Measurements from ENCODE around the gene FRA10AC1. TPM values are rescaled to one million over a fixed set of nuclear protein-coding genes. Genes with fewer than 3 reads are reported as not detected.

Gene FRA10AC1
- total RNA-seq, 1 donor from 2014 or later = 15.5 TPM

DNA sequence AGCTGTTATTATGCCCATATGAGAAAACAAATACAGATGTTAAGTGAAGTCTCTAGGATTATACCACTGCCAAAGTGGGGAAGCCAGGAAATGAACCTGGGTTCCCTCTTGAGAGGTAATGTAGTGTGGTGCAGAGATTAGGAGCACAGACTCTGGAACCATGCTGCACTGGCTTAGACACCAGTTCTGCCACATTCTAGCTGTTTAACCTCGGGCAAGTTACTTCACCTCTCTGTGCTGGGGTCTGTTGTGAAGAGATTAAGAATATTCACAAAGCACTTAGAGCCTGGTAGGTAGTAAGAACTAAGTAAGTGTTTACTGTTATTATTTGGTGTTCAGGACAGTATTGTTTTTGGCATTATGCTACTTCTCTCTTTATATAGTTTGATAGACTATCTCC lies 48.2 kb downstream of the FRA10AC1 start:
- no peak for DNase-seq
- no peak for ATAC-seq
- intact Hi-C loops (cut with micrococcal nuclease) = no loop called here

GRCh38 chr10:93652857-93653256 lies 49.5 kb downstream of the FRA10AC1 start:
- DNase-seq = no peak
- intact Hi-C loops (cut with micrococcal nuclease) = no loop called here
- ATAC-seq = no peak

DNA sequence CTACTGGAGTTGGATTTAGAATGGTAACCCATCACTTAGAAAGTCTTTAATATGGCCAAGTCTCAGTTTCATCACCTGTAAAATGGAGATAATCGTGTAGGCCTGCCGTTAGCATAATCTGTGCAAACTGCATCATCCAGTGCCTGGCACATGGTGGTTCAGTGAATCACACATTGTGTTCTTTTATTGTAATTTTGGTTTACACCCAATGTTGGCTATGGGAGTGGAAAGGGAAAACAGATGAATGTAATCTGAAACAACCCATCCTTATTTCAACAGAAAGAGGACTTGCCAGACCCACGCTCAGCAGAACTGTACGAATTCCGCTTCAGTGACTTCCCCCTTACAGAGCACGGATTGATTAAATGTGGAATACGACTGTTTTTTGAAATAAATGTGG lies 62.6 kb downstream of the FRA10AC1 start:
- ATAC-seq (no peak), DNase-seq (no peak)
- intact Hi-C loops (cut with micrococcal nuclease) = no loop called here

DNA sequence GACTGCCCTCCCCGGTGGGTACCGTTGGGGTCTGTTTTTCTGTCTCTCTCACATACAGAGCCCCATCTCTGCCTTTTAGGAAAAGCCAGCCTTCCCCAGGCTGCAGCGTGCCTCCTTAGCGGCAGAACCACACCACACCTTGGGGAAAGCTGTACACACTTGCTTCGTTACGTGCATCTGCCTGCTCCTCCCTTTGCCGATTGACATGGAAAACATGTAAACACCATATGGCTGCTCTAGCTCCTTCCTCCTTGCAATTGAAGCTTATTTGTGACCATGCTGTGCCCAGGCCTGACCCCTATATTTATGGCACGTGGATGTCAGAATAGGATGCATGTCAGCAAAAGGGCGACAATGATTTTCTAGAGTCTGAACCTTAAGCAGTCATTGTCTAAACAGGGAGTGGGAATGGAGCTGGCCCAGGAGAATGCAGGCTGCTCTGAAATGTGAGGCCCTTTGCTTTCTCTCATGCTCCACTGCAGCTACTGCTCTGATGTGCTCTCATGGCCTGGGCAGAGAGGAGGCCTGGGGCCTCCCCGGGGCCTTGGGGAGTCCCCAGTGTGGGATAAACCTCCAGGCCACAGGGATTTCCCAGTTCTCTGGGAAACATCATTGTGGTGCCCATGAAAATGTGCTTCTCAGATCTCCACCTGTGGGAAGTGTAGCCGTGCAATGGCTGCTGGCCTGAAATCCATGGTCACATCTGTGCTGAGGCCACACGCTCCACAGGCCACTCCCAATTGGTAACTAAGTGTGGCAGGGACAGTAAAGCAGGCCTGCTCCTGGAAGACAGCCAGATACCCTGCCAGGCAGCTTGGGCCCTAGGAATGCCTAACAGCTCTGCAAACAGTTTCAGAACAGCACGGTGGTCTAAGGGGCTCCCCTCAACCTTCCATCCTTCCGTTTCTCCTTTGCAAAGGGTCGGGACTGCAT lies 71.5 kb downstream of the FRA10AC1 start:
- intact Hi-C loops (cut with micrococcal nuclease) = no loop called here
- no peak for ATAC-seq
- no peak for DNase-seq

- intact Hi-C loops (cut with micrococcal nuclease) = no loop called here
- DNase-seq (no peak), ATAC-seq (no peak)
Observed at GRCh38 chr10:93629647-93630305, 72.6 kb downstream of the FRA10AC1 start.

DNA sequence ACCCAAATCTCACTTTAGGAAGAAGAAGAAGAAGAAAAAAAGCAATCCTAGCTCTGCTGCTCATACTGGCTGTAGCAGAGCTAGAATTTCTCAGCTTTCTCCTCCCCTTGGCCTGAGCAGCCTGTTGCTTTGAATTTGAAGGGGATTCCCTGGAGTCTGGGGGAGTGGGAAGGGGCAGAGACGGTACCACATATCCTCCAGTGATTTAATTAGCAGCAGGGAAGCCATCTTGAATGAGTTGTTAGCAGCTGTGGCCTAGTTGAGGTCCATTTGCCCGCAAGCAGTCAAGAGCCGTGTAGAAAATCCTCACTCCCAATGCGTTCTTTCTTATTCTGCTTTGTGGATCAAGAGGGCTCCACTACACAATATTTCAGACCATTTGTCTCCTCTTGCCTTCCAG lies 73.5 kb downstream of the FRA10AC1 start:
- ATAC-seq (no peak), DNase-seq (no peak)
- intact Hi-C loops (cut with micrococcal nuclease) = no loop called here

DNA sequence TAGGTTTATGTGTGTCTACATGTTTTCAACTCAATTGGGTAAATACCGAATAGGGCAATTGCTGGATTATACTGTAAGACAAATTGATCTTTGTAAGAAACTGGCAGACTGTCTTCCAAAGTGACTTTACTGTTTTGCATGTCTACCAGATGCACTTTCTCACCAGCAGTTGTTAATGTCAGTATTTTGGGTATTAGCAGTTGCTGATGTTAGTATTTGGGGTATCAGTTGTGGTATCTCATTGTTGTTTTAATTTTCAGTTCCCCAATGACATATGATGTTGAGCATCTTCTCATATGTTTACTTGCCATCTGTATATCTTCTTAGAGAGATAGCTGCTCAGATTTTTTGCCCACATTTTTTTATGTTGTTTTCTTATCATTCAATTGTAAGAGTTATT lies 79.5 kb downstream of the FRA10AC1 start:
- ATAC-seq (no peak), DNase-seq (no peak)
- intact Hi-C loops (cut with micrococcal nuclease) = no loop called here

- intact Hi-C loops (cut with micrococcal nuclease) = no loop called here
- ATAC-seq (no peak), DNase-seq (no peak)
Observed at GRCh38 chr10:93620925-93621324, 81.5 kb downstream of the FRA10AC1 start.

Other genes with a start within 250 kb of the FRA10AC1 start
- 21.0 TPM for gene MYOF, start 220.3 kb downstream of the FRA10AC1 start, total RNA-seq
- 0.40 TPM for gene CEP55, start 206.0 kb downstream of the FRA10AC1 start, total RNA-seq
- 0.07 TPM for gene FFAR4, start 135.9 kb downstream of the FRA10AC1 start, total RNA-seq
- gene RBP4, start 101.4 kb downstream of the FRA10AC1 start, total RNA-seq = 4.2 TPM
- gene PDE6C, start 90.1 kb downstream of the FRA10AC1 start, total RNA-seq = not detected
- not detected for gene LGI1, start 55.3 kb upstream of the FRA10AC1 start, total RNA-seq
- 2.7 TPM for gene SLC35G1, start 191.4 kb upstream of the FRA10AC1 start, total RNA-seq